Neural progenitor cell (in vitro differentiated cells): ENCODE results near the gene SNX2.

Source experiments
- EZH2 ChIP-seq: fragments of 200-600 bp; sonication (generic); IDR thresholded peaks from 2 replicates; pipeline ENCODE4 v1.6.1; 2017; ENCODE audit warnings: antibody characterized with exemption, mild to moderate bottlenecking, moderate library complexity
- TF ChIP-seq, protein P1 (sequence below): fragments of 200-600 bp; sonication (generic); IDR thresholded peaks from 2 replicates; pipeline ENCODE4 v1.5.1; 2017; ENCODE audit warnings: antibody characterized with exemption, mild to moderate bottlenecking

DNA sequence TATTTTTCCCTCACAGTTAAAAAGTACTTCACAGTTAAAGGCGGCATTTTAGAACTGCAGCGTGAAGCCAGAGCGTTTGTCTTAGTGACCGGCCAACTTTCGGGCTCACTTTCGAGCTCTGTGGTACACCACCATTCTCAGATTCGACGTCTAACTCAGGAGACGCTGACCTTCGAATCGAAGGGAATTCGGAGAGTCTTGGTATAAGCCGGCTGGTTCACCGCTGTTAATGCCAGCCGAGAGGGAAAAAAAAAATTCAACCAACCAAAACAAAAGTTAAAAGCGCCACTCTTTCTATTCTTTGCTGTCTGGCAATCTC lies 70.0 kb downstream of the SNX2 start:
- TF ChIP-seq, protein P1, sequence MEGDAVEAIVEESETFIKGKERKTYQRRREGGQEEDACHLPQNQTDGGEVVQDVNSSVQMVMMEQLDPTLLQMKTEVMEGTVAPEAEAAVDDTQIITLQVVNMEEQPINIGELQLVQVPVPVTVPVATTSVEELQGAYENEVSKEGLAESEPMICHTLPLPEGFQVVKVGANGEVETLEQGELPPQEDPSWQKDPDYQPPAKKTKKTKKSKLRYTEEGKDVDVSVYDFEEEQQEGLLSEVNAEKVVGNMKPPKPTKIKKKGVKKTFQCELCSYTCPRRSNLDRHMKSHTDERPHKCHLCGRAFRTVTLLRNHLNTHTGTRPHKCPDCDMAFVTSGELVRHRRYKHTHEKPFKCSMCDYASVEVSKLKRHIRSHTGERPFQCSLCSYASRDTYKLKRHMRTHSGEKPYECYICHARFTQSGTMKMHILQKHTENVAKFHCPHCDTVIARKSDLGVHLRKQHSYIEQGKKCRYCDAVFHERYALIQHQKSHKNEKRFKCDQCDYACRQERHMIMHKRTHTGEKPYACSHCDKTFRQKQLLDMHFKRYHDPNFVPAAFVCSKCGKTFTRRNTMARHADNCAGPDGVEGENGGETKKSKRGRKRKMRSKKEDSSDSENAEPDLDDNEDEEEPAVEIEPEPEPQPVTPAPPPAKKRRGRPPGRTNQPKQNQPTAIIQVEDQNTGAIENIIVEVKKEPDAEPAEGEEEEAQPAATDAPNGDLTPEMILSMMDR, result no peak
- TF ChIP-seq EZH2, result no peak
